Measurements from ENCODE around the gene DLL1.

- TF ChIP-seq CTCF (IDR thresholded peaks at IDR 0.05) = no peak
- no peak for TF ChIP-seq POLR2A (IDR thresholded peaks at IDR 0.05)
Measured at GRCh38 chr6:170294298-170294730, 3.4 kb upstream of the DLL1 start.

Measured in body of pancreas (tissue), 4 donors.